HL-60/S4 treated with phorbol 12-myristate 13-acetate at 8.2 ng/mL for 4 days and 3 days (cell line): ENCODE data around the gene C1orf21.
"Not testable (repeated sequence)": the region's sequence is repeated elsewhere in the genome, so short reads cannot be mapped to it uniquely, and the experiment has no call there.

ENCODE experiments used
- in situ Hi-C: fragments of 300-500 bp; cut with MboI; formaldehyde crosslinking; loops from 2 replicates; pipeline ENCODE4 v1.15.0; 2022; ENCODE audit warnings: low sequenced_read_pairs

The C1orf21 gene, protein sequence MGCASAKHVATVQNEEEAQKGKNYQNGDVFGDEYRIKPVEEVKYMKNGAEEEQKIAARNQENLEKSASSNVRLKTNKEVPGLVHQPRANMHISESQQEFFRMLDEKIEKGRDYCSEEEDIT

DNA sequence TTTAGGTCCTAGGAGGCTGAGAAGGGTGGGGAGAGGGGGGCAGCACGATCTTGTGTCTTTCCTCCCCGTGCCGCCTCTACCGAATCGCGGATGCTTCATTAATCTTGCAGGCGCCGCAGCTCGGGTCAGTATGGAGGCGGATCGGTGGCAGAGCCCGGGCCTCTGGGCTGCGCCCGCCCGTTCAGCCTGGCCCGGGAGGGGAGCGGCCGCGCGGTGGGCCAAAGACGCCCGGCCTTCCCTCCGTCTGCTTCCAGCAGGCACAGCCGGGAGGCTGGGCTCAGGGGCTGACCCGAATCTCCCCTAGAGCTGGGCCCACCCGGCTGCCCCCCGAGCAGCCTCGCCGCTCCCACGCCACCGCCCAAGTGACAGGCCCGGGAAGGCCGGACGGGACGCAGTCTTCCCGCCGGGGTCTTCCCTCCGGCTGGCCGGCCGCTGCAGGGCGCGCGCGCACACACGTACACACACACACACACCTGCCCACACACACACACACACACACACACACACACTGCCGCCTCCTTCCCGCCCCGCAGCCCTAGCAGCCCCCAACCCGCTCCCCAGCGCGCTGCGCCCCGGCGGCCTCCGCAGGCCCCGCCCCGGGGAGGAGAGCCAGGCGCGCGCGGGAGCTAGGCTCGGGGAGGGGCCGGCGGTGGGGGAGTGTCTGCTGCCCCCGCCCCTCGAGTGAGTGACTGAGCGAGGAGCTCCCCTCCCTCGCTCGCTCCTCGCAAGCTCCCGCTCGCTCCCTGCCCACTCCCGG is at the start of gene C1orf21:
Gene C1orf21 (plus strand): TSS at position 718 of the 757 bp plus-strand sequence. CDS start 90,481 bp downstream, outside the sequence.
- in situ Hi-C loops, result no loop called here

DNA sequence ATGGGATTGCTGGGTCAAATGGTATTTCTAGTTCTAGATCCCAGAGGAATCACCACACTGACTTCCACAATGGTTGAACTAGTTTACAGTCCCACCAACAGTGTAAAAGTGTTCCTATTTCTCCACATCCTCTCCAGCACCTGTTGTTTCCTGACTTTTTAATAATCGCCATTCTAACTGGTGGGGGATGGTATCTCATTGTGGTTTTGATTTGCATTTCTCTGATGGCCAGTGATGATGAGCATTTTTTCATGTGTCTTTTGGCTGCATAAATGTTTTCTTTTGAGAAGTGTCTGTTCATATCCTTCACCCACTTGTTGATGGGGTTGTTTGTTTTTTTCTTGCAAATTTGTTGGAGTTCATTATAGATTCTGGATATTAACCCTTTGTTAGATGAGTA is 49.0 kb upstream of the C1orf21 start:
- in situ Hi-C loops, result not testable (repeated sequence)

DNA sequence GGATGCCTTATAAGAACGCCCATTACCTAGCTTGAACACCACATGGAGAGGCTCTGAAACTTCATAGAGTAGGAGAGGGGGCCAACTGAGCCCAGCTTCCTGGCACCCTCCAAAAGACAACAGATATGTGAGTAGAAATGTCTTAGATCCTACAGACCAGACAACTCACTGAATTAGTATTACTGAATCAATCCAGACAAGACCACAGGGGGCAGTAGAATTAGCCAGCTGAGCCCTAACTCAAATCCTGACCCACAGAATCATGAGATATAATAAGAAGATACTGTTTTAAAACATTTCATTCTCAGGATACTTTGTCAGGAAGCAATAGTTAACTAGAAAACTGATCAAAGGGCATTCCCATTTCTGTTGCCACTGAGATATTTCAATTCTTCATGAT is 45.8 kb upstream of the C1orf21 start:
- in situ Hi-C loops, result no loop called here

DNA sequence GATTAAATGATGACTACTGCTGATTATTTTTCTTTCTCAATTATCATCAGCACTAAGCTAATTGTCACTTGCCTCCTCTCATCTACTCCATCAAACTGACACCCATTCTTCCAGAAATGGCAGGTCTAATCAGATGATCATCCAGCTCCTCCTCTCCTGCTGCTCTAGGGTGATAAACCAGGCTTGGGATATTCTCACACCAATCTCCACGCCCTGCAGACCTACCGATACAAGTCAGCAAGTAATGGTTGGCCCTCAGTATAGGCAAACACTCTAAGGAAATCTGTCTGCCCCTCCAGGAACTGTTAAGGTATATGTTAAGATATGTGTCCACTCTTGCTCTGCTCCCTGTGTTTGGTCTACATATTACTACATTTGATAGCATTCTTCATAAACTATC is 36.3 kb upstream of the C1orf21 start:
- in situ Hi-C loops, result no loop called here

DNA sequence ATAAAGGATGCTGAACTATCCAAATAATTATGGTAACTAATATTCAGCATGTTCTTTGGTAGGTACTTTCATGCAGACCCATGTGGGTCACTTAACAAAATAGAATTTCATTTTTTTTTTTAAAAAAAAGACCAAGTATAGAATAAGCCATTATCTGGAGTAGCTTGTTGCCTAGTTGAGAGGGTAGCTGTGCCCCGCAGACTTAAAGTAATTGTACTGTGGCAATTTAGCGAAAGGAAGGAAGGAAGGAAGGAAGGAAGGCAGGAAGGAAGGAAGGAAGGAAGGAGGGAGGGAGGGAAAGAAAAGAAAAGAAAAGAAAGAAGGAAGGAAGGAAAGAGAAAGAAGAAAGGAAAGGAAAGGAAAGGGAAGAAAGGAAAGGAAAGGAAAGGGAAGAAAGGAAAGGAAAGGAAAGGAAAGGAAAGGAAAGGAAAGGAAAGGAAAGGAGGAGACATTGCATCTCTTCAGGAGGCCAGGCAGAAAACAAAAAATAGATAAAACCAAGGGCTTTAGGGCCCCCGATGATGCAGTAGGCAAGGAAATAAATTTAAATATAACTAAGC is 35.3 kb upstream of the C1orf21 start:
- in situ Hi-C loops, result no loop called here

DNA sequence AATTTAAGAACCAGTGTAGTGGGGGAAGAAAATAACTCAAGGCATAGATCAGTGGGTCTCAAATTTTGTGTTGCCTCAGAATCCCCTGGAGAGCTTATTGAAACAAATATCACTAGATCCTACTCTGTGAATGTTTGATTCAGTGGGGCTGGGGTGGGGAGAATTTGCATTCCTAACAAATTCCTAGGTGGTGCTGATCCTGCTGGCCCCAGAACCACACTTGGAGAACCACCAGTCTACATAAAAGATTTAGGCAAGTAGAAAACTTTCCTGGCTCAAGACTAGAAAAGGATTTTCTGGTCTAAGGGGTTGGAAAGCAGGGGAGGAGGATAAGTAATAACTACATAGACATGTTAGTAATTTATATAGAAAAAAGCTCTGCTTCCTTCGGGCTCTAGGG is 34.1 kb upstream of the C1orf21 start:
- in situ Hi-C loops, result no loop called here

DNA sequence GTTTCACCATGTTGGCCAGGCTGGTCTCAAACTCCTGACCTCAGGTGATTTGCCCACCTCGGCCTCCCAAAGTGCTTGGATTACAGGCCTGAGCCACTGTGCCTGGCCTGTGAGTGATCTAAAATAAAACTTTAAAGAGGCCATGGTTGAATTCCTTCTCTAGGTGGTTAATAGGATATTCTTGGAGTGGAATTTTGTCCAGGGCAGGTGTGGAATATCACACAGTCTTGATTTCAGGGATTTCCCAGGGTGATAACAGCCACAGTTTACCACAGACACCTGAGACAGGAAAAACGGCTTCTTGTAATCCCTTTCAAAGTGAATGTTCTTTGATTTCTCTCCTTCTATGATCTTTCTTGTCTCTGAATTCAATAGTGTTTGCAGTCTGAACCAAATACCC is 32.1 kb upstream of the C1orf21 start:
- in situ Hi-C loops, result no loop called here

DNA sequence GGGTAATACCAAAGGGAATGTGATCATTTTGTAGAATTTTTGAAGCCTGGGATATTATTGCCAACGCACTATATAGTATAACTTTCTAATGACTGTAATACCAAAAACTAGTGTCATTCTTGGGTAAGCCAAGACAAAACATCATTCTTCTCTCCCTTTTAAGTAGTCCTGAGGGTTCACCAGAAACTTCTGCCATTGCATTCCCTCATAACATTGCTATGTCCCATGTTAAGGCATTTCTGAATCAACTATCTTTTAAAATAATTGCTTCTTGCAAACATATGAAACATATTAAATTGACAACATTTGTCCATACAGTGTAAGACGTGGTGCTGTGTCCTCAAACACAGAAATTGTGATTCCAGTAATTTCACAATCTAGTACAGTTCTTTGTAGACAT is 29.9 kb upstream of the C1orf21 start:
- in situ Hi-C loops, result no loop called here

DNA sequence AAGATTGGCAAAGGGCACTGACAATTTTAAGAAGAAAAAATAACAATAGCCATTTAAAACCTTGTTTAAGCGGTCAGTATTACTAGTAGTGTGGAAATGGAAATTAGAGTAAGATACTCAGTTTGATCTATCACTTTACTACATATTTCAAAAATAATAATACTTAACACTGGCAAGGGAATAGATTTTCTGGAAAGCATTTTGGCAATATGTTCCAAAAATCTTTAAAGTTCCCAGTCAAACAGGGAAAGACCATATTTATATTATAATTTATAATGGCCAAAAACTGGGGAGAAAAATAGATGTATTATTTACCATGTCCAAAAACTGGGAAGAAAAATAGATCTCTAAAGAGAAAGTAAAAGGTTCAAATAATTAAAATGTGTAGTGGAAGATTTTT is 28.6 kb upstream of the C1orf21 start:
- in situ Hi-C loops, result no loop called here

DNA sequence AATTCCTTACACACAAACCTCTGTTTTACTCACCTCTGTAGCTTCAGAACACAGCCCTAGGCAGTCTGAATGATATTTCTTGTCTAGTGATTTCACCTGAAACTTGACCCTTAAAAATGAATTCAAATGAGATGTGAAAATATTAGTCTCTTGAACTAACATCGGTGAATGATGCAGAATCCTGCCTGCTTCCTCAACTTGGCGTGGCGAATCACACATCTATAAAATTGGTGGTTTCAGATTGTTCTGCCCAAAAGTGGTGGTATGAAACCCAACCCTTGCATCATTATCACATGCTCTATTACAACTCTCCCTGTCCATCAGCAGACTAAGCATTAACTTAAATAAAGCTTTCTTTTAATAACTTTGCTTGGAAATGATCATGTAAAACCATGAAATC is 26.9 kb upstream of the C1orf21 start:
- in situ Hi-C loops, result no loop called here

DNA sequence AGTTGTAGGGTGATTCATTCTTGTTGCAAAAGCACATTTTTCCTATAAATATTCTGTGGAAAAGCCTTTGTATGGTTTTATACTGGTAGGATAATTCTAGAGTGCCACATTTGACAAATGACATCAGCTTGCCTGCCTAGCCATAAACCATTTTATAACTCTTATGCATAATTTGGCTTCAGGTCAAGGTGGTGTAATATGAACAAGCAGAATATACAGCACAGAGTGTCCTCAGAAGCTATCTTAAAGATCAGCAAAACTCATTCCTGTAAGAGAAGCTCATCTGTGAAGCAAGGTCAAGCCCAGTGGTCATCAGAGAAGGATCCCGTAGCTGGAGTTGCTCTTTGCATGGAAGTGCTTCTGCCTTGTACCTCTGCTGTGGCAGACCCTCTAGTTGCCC is 24.0 kb upstream of the C1orf21 start:
- in situ Hi-C loops, result no loop called here

DNA sequence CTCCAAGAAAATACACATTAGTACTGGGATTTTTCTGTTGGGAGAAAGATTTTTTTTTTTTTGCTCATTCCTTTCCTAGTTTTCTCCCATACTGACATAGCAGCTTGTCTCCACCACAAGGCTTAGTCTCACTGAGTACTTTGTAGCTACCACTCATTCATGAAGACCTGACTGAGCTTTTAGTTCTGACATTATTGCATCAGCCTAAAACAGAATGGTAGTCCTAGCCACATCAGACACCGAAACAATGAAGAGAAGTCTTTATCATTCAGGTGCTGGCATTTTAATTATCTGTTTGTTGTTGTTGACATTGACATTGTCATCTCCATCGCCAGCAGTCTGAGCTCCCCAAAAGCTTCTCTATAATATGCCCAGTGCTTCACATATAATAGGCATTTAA is 21.1 kb upstream of the C1orf21 start:
- in situ Hi-C loops, result no loop called here

DNA sequence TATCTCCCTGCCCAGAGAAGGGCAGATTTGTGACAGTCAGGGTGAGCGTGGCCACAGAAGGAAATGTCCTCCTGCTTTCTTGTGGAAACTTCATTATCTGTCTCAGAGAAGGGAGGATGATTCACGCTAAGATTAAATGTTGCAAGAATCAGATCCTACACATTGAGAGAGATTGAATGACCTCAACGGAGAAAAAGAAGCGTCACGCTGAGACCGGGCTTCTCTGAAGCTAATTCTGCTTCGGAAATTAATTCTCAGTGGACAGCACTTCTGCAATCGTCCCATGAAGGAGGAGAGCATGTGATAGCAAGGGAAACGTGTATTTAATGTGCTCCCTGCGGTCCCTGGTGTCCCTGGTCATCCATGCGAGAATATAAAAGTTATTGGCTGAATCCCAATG is 19.8 kb upstream of the C1orf21 start:
- in situ Hi-C loops, result no loop called here

DNA sequence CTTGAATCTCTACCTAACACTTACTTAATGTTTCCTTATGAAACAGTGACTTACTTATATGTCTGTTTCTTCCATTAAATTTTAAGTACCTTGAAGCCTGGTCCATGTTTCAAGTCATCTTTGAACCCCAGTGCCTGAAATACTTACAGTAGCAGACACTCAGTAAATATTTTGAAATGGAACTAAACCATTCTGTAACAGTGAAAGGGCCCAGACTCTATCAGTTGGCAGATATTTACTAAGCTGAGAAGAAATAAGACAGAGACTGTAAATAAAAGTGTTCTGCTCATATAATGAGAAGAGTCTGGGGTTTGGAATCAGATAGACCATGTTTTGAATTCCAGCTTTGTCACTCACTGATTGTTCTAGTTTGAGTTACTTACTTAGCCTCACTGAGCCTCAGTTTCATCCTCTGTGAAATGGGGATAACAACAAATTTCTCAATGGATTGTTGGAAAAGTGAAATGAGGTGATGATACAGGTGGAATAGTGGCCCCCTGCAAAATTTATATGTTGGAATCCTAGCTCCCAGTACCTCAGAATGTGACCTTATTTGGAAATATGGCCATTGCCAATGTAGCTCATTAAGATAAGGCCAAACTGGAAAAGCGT is 19.3 kb upstream of the C1orf21 start:
- in situ Hi-C loops, result no loop called here

DNA sequence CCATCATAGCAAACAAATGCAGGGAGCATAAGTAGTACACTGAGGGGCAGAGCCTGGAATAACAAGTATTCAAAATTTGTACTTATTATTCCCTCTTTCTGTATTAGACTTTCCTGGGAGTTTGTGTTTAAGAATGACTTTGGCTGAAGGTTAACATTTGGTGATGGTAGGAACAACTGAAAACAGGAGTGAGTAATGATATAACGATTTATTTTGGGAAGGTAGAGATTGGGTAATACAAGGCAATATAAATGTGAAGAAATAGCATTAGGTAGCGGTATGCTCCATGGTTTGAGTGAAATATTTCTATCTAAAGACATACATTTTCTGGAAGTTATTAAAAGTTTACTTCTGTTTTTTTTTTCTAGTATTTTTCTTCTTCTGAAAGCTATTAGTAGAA is 18.5 kb upstream of the C1orf21 start:
- in situ Hi-C loops, result no loop called here

DNA sequence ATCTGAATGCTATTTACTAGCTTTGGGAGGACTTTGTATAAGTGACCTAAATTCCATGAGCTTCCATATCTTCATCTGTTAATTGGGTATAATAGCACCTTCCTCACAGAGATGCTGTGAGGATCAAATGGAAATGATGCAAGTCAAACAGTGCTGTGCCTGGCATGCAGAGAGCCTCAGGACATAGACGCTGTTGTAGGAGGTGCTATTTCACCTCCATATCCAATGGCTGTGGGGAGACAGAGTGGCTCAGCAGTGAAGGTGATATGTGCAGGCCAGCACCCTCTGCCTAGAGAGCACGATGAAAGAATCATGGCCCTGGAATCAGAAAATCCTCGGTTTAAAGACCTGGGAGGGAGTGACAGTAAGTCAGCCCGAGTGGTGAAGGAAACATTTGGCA is 16.0 kb upstream of the C1orf21 start:
- in situ Hi-C loops, result no loop called here

DNA sequence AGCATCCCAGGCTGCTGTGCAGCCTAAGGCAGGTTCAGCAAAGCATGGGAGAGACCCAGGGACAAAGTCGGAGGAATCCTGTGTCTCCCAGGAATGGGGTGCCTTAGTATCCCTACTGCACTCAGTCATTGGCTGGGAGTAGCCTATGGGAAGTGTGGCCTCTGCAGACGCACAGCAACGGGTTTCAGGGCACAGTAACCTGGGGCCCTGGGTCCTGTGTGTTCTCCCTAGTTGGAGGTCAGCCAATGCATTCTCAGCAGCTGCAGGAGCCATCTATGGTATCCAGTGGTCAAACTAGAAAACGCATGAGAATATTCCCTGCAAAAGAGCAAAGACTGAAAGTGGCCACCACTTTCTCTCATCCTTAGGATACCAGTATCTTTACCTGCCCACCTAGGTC is 13.7 kb upstream of the C1orf21 start:
- in situ Hi-C loops, result no loop called here

DNA sequence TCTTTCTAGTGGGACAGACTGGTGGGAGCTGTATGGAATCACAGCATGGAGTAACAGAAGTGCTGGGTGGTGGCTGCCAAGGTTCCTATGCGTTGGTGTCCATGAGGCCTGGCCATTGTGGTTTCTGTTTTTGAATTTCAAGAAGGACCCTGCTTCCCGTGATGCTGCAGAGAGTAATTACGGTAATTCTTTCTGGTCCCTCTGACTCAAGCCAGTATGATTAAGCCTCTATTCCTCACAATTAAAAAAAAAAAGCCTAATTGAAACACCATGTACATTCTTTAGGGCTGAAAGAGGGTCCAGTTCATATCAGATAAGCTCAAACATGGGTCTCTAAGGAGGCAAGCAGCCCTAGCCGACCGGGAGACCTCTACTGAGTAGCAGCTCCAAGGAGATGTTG is 10.5 kb upstream of the C1orf21 start:
- in situ Hi-C loops, result no loop called here

DNA sequence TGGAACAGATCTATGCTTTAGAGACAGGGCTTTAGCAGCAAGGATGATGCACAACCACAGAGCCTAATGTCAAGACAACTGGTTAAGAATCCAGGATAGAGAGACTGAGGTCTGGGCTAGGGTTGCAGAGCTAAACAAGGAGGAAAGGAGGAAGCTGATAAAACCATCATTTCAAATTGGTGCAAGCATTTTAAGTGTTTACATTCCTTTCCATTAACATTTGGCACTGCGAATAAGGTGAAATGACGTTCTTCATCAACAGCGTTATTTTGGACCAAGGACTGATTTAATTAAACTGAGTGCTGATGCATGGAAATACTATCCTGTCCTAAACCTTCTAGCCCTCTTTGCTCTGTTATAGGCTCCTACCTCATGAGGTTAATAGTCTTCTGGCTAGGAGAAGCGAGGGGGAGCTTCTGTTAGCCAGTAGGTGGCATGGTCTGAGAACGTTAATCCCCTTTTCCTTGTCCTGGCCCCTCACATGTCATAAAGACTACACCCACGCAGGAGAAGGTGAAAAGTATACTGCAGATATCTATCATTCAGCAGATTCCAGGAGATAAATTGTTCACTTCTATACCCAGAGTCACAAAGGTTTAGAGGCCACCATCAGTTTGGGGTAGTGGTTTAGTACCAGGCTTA is 7.6 kb upstream of the C1orf21 start:
- in situ Hi-C loops, result no loop called here

DNA sequence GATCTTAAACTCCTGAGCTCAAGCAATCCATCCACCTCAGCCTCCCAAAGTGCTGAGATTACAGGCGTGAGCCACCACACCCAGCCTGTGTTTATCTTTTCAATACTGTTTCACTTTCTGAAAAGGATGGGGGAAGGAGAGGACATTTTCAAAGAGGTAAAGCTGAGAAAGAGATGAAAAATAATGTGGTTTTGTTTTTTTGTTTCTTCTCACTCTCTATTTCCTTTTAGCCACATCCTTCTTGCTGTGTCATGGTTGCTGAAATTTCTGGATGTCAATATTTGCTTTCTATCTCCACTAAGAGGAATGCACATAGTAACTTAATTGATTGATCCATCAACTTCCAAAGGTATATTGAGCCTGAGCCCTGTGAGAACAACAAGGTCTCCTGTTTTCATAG is 6.4 kb upstream of the C1orf21 start:
- in situ Hi-C loops, result no loop called here

DNA sequence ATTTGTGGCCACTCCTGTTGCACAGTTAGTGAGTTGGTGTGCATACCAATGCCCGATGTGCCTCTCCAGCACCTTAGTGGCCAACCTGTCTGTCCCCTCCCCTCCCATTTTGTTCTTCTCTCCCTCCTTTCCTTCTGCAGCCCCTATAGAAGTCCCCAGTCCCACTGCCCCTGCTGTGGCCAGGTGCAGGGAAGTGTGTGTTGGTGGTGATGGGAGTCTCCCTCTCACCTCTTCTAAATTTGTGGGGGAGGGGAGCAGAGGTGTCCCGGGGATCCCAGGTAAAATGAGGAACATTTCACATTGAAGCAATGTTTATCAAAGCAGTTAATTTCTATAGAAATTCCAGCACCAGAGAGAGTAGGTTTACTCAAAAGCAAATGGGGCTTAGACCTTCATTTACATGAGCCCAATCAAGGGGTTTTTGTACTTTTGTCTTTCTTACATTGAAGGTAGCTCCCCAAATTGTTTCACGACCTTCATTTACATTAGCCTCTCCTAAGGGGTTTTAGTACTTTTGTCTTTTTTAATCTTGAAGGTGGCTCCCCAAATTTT is 3.0 kb upstream of the C1orf21 start:
- in situ Hi-C loops, result no loop called here
